ENCODE data around the gene CIAO3.

Gene CIAO3

DNA sequence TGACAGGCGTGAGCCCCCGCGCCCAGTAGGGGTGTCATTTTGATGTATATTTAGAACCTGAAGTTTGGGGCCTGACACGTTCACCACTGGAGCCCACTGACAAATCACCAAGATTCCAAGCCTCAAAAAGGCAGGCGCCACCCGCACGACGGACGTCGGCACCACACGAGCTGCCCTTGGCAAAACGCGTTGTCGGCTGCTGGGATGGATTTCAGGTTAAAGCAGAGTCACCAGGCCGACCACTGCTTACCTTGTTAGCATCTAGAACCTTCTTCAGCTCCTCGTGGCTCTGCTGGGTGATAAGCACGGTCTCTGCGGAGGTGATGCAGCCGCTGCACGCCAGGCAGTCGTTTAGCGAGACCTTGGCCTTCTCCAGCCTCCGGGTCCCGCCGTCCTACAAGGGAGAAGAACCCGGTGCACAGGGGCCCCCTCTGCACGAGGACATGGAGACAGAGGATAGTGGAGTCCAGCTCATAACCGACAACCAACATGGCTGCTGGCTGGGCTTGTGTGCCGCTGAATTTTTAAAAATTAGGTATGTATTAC lies 3.8 kb downstream of the CIAO3 start:
- no peak for DNase-seq (ENCODE audit: low spot score)

DNA sequence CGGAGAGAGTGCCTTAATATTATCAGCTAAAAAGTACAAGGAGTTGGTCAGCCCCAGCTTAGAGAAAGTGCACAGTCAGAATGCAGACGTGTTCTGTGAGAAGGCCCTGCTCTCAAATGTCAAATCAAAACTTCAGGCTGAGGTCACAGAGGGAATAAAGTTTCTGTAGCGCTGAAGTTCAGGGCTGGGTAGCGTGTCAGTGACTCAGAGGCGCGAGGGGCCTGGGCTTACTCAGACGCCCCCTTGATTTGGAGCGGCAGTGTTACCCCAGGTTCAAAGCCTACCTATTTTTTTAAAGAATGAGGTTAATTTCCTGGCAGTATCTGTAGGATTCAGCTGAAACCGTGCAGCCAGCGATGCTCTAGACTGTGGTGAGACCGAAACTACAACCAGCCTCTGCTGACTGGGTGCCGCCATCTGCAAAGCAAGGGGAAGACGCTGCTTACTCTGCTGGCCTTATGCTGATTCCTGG lies 4.8 kb downstream of the CIAO3 start:
- FAIRE-seq (no peak), DNase-seq (ENCODE audit: low spot score) (no peak)

More for the DNA sequence above, 3.8 kb downstream of the CIAO3 start:
- FAIRE-seq: no peak

DNA sequence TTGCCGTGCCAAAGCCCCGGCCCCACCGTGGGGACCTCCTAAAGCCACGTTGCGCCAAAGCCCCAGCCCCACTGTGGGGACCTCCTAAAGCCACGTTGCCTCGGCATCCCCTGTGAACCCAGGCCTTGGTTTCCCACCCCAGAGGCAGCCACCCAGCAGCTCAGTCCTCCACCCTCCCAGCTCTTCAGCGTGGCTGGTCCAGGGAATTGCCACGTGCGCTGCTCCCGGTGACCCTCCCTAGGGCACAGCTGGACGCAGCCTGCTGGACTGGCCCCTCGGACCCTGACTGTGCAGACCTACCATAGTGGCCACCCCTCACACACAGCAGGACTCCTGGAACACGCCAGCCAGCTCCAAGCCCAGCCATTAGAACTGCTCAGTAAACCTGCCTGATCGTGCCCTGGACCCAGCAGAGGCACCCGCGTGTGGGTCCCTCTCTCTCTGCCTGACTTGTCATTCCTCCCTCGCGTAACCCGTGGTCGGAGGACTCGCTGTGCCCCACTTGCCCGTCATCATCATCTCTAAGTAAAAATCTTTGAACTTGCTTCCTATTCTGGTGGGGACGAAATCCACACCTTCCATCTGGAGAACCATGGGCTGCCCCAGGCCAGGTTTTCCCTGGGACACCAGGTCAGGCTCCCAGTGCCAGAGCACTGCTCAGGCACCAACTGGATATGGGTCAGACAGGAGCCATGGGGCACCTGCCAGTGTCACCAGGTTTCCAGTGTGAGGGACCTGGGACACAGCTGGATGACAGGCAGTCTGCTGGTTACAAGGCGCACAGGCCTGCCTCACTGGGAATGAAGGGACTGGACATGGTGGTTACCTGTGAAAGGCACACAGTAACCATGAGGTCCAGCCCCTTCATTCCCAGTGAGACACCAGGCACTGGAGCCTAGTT lies 5.6 kb downstream of the CIAO3 start:
- FAIRE-seq: no peak
- no peak for DNase-seq (ENCODE audit: low spot score)

DNA sequence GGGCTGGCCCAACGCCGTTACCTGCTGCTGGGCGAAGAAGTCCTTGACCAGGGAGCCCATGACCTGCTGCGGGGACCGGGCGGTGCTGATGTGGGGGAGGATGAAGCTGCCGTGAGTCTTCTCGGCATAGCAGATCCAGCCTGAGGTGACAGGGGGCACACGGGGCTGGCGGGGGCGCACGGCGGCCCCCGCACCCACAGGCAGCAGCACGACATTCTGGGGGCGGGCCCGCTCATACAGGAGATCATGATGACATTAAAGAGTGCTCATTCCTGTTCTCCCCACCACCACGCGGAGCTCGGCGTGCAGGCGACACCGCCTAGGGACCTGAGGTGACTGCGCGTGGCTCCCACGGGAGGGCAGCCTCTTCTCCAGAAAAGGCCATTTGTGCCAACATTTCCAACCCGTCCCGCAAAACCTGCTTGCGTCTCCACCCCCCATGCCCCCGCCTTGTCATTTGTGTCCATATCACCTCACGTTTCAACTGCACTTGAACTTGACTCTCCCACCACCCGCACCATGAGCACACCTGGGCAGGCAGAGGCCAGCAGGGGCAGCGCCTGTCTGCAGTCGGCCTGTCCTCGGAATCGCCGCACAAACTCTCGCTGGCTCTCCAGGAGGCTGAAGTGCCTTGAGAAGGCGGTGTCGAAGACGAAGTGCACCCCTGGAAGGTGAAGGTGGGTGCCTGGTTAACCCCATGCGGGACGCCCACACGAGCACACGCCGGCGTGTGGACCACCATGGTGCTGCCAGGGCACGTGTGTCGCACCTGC lies 6.4 kb downstream of the CIAO3 start:
- FAIRE-seq (no peak), DNase-seq (ENCODE audit: low spot score) (no peak)

DNA sequence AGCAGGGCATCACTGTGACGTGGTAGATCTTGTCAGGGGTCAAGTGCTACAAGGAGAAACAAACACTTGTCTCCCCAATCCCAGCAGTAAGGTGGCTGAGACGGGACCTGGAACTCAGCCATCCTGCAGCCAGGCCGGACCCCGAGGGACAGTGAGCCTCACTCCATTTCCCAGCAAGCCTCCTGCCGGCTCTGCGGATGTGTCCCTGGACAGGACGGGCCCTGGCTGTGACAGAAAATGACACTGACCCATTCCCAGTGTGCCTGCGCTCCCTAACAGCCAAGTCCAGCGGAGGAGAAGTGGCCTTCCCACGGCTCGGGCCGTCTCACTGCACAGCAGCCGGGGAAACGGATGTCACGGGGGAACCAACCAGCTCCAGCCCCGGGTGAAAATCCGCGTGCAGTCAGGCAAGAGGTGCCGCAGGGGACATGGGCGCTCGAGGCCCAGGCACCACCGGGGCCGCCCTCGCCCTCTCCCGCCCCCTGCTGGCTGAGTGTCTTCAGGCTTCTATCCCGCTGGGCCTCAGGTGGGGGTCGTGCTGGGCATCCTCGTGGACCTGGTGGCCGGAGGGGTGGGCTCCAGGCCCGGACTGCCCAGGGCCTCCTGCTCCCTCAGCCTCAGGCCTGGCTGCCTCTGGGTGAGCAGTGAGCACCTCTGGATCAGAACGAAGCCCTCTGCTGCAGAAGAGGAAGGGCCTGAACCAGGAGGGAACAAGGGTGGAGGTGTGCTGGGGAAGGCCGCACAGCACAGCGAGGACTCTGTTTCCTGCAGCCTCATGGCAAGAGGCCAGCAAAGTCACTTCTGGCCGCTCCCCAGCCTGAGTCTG lies 7.2 kb downstream of the CIAO3 start:
- no peak for FAIRE-seq
- no peak for DNase-seq (ENCODE audit: low spot score)

DNA sequence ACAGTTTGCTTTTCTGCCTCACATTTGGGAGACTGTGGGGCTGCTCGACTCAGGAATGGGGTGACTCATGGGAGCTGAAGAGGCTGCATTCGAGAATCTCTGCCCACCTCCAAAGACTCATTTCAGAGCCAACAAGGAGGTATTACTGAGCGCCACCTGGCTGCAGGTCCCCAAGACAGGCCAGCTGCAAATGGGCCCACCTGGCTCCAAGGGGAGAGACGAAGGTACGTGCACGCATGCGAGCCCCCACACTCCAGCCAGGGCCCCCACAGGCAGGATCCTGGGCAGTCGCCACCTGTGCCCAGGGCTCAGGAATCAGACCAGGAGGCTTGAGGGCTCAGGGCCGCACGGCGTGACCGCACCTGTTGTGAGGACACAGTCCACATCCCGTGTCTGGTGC lies 7.9 kb downstream of the CIAO3 start:
- DNase-seq (ENCODE audit: low spot score): no peak
- FAIRE-seq: no peak

DNA sequence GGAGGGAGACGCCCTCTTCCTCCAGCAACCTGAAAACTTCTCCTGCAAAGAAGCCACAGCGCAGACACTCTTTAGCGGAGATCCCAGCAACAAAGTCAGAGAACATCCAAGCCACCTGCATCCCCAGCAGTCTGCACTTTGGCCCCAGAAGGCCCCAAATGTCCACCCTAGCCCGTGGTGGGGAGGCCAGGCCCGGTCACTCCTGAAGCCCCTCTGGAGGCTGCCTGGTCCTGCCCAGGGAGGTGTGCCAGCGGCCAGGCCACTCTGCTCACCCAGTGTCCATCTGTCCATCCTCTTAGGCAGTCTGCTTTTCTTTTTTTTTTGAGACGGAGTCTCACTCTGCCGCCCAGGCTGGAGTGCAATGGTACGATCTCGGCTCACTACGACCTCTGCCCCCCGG lies 8.5 kb downstream of the CIAO3 start:
- DNase-seq (ENCODE audit: low spot score): no peak
- FAIRE-seq: no peak

DNA sequence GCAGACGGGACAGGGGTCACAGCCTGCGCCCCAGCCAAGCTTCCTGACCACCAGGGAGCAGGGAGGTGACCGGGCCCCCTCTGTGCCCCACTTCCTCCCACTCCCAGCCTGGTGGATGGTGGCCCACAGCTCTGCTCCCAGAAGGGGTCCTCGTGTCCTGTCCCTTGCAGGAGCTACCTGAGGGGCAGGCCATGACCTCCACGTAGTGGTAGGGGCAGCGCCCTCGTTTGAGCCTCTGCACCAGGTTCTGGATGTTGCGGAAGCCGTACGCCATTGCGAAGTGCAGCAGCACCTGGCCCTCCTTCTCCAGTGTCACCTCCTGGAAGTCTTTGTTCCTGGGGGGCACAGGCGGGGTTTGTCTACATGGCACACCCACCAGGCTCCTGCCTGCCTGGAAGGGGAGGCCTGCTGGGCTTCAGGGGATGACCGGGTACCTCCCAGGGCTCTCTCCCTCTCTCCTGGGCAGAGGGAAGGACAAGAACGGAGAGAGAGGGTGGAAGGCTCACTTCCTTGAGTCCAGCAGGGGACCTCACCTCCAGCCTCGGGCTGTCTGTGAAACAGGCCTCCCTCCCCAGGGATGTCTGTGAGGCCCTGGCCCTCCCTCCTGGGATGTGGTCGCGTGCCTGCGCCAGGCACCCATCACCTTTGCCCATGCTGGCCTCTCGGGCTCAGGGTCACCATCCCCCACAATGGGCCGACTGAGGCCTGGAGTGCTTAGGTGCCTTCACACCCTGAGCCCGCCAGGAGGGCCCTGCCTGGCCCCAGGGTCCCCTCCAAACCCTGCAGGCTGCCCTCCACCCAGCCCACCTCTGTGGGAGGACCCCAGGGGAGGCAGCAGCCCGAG lies 9.9 kb downstream of the CIAO3 start:
- no peak for FAIRE-seq
- DNase-seq (ENCODE audit: low spot score): no peak

DNA sequence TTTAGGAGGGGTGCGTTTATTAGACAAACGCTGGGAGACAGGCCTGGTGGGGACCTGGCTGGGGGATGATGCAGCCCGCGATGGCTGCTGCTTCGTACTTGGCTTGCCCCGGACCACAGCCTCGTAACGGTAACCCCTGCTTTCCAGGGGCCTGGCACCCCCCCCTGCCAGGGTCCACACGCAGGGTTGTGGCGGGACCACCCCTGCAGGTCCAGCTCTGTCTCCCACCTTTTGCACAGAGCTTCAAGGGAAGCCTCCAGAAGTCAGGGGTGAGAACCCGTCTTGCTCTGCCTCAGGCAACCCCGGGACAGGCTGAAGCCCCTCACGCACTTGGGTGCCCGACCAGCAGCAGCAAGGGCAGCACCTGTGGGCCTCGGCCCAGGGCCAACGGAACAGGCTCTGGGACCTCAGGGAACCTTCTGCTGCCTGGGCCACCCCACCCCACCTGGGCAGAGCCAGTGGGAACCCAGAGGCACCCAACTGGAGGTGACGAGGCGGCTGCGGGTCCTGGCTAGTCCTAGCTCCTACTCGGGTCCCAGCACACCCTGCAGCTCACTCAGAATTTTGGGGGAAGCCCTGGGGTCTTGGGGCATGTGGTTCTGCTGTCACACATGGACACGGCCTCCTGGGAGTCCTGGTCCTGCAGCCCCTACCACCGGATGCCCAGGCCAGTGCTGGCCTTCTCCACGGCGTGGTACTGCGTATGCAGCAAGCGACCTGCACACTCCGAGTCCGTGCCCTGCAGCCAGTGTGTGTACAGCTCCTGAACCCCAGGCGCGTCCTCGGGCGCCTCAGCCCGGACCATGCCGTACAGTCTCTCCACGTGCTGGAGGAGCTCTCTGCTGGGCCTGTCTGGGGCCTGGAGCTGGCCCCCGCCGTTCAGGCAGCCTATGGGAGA lies 10.8 kb downstream of the CIAO3 start:
- DNase-seq (ENCODE audit: low spot score): no peak
- FAIRE-seq: no peak

DNA sequence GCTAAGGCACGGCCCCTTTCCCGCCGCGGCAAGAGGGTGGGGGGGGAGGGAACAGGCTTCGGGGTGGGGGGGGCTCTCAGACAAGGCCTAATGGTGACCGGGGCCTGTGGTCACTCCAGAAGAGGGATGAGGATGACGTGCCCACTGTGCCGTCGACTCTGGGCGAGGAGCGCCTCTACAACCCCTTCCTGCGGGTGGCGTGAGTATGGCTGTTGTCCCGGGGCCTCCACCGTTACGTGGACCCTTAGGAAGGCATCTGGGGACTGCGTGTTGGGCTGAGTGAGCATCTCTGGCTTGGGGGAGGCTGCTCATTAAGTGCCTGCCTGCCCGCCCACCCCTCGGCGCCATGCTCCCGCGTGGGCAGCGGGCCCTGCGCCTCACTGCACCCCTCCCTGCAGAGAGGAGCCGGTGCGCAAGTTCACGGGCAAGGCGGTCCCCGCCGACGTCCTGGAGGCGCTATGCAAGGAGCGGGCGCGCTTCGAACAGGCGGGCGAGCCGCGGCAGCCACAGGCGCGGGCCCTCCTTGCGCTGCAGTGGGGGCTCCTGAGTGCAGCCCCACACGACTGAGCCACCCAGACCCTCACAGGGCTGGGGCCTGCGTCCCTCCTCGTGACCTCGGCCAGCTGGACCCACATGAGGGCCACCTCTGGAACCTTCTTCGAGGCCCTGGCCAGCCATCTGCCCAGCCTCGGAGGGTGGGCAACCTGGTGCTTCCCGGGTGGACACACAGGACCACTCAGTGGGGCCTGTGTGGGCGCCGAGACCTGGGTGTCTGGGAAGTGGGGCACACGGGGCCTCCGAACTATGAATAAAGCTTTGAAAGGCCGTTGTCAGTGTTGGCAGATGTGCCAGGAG lies 11.7 kb downstream of the CIAO3 start:
- no peak for DNase-seq (ENCODE audit: low spot score)
- no peak for FAIRE-seq

DNA sequence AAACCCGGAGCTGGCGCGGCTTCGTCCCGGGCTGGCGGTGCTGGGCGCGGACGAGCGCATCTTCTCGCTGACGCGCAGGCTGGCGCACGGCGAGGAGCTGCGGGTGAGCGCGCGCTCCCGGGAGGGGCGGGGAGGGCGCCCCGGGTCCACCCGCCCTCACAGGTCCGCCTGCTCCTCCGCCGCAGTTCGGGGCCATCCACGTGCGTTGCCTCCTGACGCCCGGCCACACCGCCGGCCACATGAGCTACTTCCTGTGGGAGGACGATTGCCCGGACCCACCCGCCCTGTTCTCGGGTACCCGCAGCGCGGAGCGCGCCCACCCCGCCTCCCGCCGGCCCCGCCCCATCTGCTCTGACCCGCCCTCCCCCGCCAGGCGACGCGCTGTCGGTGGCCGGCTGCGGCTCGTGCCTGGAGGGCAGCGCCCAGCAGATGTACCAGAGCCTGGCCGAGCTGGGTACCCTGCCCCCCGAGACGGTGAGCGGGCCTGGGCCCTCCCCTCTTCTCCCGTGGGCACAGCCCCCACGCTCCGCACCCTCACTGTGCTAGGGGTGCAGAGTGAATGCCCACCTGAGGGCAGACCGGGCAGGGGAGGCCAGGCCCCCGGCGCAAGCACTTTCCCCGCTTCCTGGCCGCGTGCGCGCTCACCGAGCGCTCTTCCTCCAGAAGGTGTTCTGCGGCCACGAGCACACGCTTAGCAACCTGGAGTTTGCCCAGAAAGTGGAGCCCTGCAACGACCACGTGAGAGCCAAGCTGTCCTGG lies 12.5 kb downstream of the CIAO3 start:
- FAIRE-seq: no peak
- DNase-seq (ENCODE audit: low spot score): peak; percentile 80

DNA sequence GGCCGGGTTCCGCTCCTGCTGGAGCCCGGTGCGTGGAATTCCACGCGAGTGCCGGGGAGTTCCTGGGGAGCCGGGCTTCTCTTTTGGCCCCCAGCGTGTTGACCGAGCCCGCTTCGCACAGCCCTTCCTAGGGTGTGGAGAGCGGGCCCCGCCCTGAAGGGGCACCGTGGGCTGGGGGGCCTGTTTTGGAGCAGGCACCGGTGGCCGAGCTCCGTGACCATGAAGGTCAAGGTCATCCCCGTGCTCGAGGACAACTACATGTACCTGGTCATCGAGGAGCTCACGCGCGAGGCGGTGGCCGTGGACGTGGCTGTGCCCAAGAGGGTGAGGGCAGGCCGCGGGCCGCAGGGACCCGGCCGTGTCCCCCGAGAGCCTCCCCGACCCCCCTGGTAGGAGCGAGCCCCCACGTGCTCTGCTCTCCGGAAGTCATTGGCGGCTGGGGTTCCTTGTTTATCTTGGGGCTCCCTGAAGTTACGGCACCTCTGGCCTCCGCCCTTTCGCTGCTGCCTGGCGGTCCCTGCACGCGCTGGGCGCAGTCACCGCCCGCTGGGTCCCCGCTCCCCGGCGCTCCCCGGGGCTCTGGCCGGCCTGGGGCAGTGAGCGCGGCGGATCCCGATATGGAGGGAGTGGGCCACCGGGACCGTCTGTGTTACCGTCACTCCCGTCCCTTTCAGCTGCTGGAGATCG lies 13.4 kb downstream of the CIAO3 start:
- FAIRE-seq: no peak
- no peak for DNase-seq (ENCODE audit: low spot score)

DNA sequence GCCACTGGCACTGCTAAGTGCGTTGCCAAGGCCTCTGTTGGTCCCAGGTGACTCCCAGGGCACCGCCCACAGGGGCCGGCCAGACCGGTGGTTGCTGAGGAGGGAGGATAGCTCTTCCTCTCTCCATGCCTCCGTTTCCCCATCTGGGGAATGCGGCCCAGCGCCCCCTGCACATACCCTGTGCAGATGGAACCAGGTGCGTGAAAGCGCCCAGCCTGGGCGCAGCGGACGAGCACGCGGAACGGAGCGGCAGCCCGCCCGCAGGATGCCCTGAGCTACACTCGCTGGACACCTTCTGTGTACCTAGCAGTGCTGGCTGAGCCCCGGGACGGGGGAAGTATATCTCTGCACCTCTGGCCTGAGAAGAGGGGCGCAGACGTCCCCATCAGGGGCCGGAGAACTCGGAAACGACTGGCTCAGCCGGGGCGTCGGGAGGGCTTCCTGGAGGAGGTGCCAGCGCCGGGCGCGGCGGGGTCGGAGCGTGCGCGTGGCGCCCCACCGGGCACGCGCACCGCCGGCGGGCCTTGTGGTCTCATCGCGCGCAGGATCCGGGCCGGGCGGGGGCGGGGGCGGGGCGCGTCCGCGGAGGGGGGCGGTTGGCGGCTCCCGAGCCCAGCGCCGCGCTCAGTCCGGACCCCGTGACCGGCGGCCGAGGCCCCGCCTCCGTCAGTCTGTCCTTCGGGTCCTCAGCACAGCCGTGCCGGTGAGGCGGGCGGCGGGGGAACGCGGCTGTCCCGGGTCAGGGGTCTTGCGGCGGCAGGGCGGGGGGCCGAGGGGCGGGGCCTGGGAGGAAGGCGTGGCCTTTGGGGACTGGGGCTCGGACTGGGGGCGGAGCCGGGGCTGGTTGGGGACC lies 14.1 kb downstream of the CIAO3 start, which contains the start of the genes CCDC78 and HAGHL:
CCDC78 (minus strand) TSS at position 6 of the 853 bp plus-strand sequence. CDS start 76 bp downstream, outside the sequence.
HAGHL (plus strand) TSS at position 669 of the 853 bp plus-strand sequence. CDS start 404 bp downstream, outside the sequence.
- no peak for FAIRE-seq
- DNase-seq (ENCODE audit: low spot score): peak; percentile 40

DNA sequence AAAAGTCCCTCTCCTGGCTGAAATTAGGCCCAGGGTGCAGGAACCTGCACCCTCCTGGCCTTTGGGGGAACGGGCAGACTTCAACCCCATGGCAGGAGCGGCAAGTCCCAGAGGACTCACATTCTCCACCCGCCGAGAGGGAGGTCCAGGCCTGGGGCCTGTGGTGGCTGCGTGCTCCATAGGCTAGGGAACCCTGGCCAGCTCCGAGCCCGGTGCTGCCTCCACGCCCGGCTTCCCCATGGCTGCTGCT lies 14.7 kb downstream of the CIAO3 start:
- DNase-seq (ENCODE audit: low spot score) (no peak), FAIRE-seq (no peak)

DNA sequence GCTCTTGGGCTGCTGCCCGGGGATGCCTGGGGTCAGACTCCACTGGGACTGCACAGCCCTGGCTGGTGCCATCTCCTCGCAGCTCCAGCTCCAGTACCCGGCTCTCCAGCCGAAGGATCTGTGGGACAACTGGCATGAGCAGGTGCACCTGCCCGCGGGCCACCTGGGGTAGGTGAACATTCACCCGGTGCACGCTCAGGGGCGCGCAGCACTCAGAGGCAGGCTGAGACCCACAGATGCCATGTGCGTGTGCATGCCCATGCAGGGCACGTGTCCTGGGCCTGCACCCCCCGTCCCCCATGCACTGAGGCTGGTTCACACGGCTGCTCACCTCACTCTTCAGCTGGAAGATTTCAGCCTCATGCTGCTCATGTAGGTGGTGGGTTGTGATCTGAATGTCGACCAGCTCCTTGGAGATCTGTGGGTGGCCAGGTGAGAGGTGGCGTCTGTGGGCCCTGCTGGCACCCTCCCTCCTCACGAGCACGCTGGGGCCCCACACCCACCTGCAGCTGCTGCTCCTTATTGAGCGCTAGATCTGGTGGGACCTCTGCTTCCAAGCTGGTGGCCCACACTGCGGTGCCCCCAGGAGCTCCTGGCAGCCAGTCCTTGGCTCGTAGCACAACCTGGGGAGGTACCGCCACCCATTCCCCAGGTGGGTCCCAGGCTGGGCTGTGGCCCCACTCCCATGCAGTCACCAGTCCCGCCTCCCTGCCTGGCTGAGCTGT lies 15.2 kb downstream of the CIAO3 start:
- no peak for FAIRE-seq
- no peak for DNase-seq (ENCODE audit: low spot score)

DNA sequence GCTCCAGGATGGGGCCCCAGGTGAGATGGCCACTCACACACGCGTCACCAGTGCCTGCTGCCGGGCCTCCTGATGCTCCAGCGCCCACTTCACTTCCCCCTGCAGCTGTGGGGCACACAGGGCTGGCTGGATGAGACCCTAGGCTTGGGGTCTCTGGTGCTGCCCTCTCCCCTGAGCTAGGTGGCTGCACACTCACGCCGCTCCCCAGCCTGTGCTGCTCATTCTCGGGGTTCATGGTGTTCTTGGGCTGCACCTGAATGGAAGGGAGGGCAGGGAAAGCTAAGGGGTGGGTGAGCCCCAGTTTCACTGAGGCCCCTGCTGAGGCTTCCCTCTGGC lies 15.8 kb downstream of the CIAO3 start:
- DNase-seq (ENCODE audit: low spot score): no peak
- no peak for FAIRE-seq

Measured in RCC 7860 (cell line).